GM19043 (cell line): ENCODE measurements around the gene CRYBG3.
"Not testable (repeated sequence)": the region's sequence is repeated elsewhere in the genome, so short reads cannot be mapped to it uniquely, and the experiment has no call there.

Source experiments
- ATAC-seq: cut with Tn5 transposase; IDR thresholded peaks from one replicate; pipeline ENCODE4 v1.9.1; 2021; ENCODE audit warnings: low read depth; ENCODE audit not compliant: unreplicated experiment

Gene CRYBG3

DNA sequence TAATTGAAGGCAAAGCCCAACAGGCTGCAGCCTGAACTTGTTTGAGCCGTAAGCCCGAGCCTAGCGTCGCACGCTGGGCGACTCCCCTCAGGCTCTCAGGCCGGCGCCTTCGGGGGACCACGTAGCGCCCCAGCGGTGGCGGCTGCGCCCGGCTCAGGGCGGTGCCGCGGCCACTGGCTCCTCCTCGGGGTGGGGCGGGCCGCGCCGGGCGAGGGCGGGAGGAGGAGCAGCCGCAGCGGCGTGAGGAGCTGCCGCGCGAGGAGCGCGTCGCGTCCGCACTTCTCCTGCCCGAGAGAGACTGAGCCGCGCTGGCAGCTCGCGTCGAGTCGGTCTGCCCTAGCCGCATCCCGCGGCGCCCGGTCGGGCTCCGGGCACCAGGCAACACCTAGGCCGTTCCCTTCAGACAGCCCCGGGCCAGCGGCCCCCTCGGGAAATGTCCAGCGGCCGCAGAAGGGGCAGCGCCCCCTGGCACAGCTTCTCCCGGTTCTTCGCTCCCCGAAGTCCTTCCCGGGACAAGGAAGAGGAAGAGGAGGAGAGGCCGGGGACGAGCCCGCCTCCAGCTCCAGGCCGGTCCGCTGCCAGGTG, at the start of gene CRYBG3:
CRYBG3 (plus strand) TSS at position 238 of the 585 bp plus-strand sequence; CDS start at position 434, 196 bp downstream.
- peak; percentile 97 for ATAC-seq

DNA sequence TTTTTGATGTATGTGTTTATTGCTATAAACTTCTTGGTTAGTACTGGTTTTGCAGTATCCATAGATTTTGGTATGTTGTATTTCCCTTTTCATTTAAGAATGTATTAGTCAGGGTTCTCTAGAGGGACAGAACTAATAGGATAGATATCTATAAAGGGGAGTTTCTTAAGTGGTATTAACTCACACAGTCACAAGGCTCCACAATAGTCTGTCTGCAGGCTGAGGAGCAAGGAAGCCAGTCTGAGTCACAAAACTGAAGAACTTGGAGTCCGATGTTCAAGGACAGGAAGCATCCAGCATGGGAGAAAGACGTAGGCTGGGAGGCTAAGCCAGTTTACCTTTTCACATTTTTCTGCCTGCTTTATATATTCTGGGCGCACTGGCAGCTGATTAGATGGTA, 48.9 kb upstream of the CRYBG3 start:
- ATAC-seq = no peak

DNA sequence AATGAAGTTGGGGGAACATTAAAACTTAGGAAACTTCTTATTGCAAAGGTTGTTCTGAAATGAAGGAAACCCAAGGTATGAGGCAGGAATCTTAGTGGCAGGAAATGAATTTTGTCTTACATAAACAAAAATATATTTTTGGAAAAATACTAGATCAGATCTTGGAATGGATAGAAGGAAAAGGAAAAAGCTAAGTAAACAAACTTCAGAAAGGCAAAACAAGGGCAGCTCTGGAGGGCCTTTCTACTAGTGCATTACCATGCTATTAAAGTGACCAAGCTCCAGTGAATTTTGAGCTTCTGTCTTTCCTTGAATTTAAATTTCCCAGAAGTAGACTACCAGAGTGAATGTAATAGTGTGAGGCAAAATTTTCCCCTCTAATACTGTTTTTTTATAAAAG, 43.7 kb upstream of the CRYBG3 start:
- no peak for ATAC-seq

DNA sequence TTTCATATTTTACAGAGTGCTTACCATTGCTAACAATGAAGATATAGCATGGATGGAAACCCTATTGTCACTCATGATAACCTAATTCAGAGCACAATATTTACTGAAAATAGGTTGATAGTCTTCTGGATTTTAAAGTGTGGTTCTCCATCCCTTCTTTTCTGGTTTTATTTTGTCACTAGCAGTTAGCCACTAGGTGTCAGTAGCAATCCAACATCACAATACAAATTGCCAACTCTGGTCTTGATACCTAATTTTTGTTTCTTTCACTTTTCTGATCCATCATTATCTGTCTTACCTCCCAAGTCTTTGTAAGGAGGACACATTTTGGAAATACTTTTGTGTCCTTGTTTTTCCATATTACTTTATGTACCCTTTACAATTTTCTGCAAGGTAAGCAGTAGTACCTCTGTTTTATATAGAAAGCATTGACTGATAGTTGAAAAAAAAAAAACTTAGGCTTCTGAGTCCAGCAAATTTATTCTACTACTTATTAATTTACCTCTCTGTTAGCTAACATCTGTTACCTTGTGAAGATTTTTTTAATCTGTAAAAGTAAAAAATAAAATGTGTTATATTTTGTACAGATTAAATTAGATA, 28.3 kb upstream of the CRYBG3 start:
- ATAC-seq = no peak

DNA sequence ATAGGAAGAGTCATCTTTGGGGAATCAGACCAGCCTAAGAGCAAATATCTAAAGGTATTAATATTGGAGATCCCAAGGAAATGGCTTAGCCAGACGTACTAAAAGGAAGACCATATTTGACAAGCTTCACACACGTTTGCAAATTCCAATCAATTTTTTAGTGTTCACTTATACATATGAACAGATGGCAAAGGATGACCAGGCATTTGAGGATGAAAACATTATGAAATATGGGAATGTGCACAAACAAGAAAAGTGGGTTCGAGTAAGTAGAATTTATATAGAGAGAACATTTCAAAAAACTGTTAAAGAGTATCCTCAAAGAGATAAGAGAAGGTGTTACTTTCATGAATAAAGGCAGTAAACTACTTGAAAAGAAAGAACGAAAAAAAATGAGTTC, 25.9 kb upstream of the CRYBG3 start:
- ATAC-seq = no peak

DNA sequence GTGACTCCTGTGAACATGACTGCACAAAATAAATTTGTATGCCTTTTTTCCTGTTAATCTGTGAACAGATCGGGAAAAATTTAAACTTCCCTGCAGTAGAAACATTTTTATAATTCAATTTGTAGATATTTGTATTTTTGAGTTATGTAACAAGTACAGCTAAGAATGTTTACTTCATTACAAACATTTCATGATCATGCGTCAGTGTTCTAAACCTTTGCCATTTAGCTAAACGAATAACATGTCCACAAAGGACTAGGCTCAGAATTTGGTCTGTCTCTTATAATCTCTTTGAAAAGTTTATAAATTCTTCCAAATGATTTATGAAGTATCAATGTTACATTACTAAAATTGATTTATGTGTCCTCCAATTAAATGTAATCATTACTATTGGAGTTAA, 17.3 kb upstream of the CRYBG3 start:
- no peak for ATAC-seq

DNA sequence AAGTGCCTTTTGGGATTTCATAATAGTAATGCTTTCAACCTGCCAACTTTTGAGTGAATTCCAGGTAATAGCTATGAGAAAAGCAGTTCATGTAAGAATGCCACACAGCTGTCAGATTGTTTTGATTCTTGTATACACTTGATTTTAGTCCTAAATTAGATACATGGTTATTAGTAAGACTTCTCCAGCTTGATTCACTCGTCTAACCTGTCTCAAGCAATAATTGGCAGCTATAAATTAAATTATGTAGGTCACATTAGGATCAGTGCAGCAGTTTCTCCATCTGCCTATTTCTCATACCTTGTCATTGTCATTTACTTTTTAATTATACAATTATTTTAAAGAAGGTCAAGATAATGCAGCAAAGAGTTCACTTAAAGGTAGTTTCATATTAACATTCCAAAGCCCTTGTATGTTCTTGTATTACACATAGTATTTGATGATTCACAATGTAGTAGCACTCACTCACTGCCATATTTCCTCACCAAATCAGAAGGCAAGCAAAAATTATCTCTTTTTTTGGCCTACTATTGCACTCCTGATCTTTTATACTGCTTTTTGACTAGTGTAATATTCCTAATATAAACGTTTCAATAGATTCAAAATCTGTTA, 10.9 kb upstream of the CRYBG3 start:
- ATAC-seq = no peak

- no peak for ATAC-seq
Measured at GRCh38 chr3:97815149-97815917, 6.5 kb upstream of the CRYBG3 start.

GRCh38 chr3:97816811-97817210, 5.0 kb upstream of the CRYBG3 start:
- ATAC-seq = no peak

- ATAC-seq = no peak
Measured at GRCh38 chr3:97817965-97818364, 3.8 kb upstream of the CRYBG3 start.

DNA sequence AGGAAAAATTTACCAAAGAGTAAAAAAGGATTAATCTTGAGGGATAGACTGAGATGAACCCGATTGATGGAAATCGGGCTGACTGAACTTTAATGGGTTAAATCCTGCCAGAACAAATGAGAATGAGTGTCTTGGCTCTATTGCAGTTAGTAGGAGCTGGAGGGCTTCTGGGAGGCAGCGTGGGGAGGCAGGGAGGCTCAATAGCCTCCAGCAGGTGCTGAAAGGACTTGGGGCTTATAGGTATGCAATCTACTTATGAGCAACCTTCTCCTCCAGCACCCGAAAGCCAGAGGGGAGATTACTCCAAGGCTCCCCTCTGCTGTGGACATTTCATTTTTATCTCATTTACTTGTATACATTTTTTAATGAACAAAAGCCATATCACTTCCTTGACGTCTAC, 1.0 kb upstream of the CRYBG3 start:
- no peak for ATAC-seq

- peak; percentile 43 for ATAC-seq
Measured at GRCh38 chr3:97821287-97821773, 481 bp upstream of the CRYBG3 start.

GRCh38 chr3:97822359-97822775, 556 bp downstream of the CRYBG3 start:
- ATAC-seq = peak; percentile 11

DNA sequence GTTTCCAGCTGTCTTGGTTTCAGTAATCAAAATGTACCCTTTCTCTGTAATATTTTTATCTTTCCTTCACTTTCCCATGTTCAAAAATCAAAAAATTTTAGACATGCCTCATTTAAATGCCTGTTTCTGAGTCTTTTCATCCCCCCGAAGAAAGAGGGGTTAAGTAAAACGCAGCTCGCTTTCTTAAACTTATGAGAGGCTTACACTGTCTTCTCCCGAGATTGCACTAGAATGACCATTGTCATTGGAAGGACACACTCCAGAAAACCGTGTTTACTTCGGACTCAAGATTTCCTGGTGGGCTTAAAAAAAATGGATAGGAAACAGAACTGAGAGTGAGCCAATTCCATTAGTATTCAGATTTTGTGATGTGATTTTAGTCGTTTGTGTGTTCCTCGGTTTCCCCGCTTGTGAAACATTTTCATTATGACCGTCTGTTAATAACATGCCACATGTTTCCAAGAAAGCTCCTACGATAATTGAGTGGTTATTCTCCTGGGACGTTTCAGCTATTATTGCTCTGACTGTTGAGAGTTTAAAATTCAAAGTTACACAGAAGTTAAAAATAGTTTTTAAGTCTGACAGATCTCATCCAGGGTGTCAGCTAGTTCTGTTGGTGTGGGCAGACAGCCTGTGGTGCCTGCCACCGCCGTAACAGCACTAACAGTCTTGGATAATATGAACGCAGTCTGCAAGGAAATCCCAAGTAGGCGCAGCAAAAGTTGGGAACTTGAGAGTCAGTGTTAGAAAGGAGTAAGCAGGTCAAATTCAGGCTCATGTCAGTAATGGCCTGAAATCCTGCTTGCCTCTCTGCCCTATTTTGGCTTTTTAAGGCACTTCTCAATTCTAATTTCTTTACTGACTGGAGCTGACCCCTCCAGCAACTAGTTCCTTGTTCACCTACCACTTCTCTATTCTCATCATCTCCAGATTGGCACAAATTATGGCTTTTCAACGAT, 1.5 kb downstream of the CRYBG3 start:
- ATAC-seq = no peak

DNA sequence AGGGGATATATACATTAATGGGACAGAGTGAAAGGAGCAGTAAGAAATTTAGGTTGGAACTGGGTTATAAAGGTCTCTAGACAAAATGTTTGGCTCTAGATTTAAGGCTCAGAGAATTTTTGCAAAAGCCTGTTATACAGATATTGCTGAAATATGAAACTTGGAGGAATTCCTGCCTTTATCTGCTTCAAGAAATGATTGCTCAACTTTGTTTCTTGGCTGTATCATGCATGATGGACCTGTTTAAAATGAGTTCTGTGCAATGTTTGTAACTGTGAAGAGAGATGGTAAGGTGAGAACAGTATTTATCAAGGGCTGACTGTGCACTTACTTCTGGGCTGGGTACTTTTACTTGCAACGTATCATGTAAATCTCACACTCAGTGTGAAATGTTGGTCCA, 3.3 kb downstream of the CRYBG3 start:
- ATAC-seq = no peak

DNA sequence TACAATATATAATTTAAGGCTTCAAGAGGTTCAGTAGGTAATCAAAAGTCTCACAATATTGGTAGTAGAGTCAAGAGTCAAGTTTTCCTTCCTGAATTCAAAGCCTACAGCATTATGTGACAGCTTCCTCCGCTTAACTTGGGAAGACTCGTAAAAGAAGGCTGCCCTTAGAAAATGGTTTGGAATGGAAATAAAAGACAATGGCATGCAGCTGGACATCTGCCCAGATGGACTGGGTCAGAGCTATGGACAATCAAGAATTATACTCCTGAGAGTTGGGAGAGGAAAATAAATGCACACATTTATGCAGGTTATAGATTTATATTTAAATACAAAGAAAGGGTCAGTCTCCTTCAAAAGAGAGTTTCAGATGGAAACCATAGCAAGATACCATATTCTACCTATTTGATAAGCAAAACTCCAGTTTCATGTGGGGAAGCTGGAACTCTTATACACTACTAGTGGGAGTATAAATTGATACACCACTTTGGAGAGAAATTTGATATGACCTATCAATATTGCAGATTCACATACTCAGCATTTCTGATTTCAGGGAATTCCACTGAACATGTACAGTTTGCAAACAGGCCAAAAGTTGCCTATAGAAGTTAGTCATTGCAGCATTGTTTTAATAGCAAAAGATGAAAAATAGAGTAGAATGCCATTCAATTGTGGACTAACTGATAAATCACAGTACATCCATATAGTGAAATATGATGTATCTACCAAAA, 6.1 kb downstream of the CRYBG3 start:
- no peak for ATAC-seq

DNA sequence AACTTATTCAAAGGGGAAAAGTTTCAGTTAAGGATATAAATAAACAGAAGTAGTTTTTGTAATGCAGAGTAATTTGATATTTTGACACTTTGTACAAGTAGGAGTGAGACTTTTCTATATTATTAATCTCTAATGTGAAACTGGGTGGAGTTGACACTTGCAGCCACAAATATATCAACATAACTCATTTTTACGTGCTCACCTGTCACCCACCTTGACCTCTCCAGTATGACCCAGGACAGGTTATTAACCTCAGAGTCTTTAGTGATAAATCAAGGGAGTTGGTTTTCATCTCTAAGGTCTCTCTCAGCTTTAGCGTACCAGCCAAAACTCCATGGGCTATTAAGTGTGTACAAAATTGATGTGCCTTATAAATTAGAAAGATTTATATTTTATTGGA, 7.4 kb downstream of the CRYBG3 start:
- no peak for ATAC-seq

DNA sequence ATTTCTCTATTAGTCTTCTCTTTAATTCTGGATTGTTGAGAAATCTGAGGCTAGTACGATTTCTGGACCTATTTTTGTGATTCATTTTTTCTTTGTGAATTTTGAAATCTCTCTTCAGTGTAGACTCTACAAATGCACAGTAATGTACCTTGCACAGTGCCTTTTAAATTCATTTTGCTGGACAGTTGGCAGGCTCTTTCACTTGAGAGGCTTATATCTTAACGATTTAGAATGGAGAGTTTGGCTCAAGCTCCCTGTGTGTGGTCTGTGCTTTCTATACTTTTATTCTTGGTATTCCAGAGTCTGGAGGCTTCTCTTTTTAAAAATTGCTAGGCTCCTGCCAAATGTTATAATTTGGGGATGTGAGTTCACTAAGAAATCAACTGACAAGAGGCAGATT, 8.8 kb downstream of the CRYBG3 start:
- no peak for ATAC-seq

DNA sequence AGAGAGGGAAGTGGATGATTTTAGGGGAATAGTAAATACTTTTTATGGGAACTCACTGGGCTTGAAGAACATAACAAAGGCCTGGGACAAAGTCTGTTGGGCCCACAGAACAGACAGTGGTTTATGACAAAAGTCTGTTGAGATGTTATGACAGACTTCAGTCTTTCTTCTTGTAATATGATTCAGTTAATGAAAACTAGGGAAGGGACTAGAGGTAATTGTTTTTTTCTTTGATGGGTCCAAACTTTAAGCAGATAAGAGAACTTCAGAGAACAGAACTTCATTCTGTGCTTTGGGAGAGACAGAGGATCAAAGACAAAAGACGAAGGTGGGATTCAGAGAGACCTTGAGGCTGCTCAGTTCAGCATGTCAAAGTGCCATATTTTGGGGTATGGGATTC, 9.3 kb downstream of the CRYBG3 start:
- ATAC-seq = no peak

DNA sequence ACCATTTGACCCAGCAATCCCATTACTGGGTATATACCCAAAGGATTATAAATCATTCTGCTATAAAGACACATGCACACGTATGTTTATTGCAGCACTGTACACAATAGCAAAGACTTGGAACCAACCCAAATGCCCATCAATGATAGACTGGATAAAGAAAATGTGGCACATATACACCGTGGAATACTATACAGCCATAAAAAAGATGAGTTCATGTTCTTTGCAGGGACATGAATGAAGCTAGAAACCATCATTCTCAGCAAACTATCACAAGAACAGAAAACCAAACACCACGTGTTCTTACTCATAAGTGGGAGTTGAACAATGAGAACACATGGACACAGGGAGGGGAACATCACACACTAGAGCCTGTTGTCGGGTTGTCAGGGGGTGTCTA, 11.4 kb downstream of the CRYBG3 start:
- ATAC-seq = not testable (repeated sequence)
